NOMO-1 (cell line): ENCODE measurements around the gene CDHR4.
"Not testable (repeated sequence)": the region's sequence is repeated elsewhere in the genome, so short reads cannot be mapped to it uniquely, and the experiment has no call there.

Experiments used
- DNase-seq, 2 experiments: peaks; one replicate each; lab custom pipeline; 2025; ENCODE audit not compliant: unreplicated experiment in 2 of 2; lab: John Stamatoyannopoulos, UW

The CDHR4 gene

GRCh38 chr3:49781415-49782199 is 18.1 kb downstream of the CDHR4 start:
- DNase-seq = no peak

GRCh38 chr3:49780975-49781365 is 18.7 kb downstream of the CDHR4 start:
- DNase-seq = not testable (repeated sequence)

- no peak for DNase-seq
These were observed 19.3 kb downstream of the CDHR4 start for GRCh38 chr3:49780080-49780974.

GRCh38 chr3:49779358-49780079 is 20.2 kb downstream of the CDHR4 start:
- no peak for DNase-seq

GRCh38 chr3:49776101-49776500 is 23.6 kb downstream of the CDHR4 start:
- DNase-seq = not testable (repeated sequence)

GRCh38 chr3:49775538-49775937 is 24.1 kb downstream of the CDHR4 start:
- DNase-seq = no peak

GRCh38 chr3:49772703-49773102 is 27.0 kb downstream of the CDHR4 start:
- no peak for DNase-seq

GRCh38 chr3:49771340-49771938 is 28.2 kb downstream of the CDHR4 start:
- DNase-seq = no peak

GRCh38 chr3:49769926-49770325 is 29.7 kb downstream of the CDHR4 start:
- no peak for DNase-seq

GRCh38 chr3:49769286-49769915 is 30.3 kb downstream of the CDHR4 start:
- DNase-seq = no peak

GRCh38 chr3:49763981-49764380 is 35.7 kb downstream of the CDHR4 start:
- DNase-seq = no peak

- DNase-seq = no peak
These were observed 38.0 kb downstream of the CDHR4 start for GRCh38 chr3:49761661-49762060.

GRCh38 chr3:49759226-49759625 is 40.4 kb downstream of the CDHR4 start:
- DNase-seq = no peak

- DNase-seq = no peak
These were observed 42.5 kb downstream of the CDHR4 start for GRCh38 chr3:49757197-49757596.

- DNase-seq = no peak
These were observed 43.6 kb downstream of the CDHR4 start for GRCh38 chr3:49756036-49756435.

- no peak for DNase-seq
These were observed 45.1 kb downstream of the CDHR4 start for GRCh38 chr3:49754536-49754935.

GRCh38 chr3:49751501-49751900 is 48.2 kb downstream of the CDHR4 start:
- no peak for DNase-seq

GRCh38 chr3:49750056-49750455 is 49.6 kb downstream of the CDHR4 start:
- no peak for DNase-seq

- not testable (repeated sequence) for DNase-seq
These were observed 50.8 kb downstream of the CDHR4 start for GRCh38 chr3:49748874-49749273.

GRCh38 chr3:49747792-49748480 is 51.7 kb downstream of the CDHR4 start:
- DNase-seq = no peak
